Activated CD8-positive, alpha-beta T cell treated with anti-CD3 and anti-CD28 coated beads for 36 hours (primary cell): ENCODE results near the gene STYX. TPM values are rescaled to one million over a fixed set of nuclear protein-coding genes. Genes with fewer than 3 reads are reported as not detected.

Experiments
- ATAC-seq: fragments of 200-7000 bp; cut with Tn5 transposase; one replicate; pipeline ENCODE4 v1.10.0; 2021; ENCODE audit warnings: mild to moderate bottlenecking, moderate library complexity
- CTCF ChIA-PET: fragments of 350-600 bp; sonication (Branson Sonifier 250); formaldehyde crosslinking; loops from one replicate; lab custom pipeline; 2021; ENCODE audit warnings: antibody characterized with exemption; lab: Charles Lee
- POLR2A ChIA-PET: fragments of 350-600 bp; sonication (Branson Sonifier 250); formaldehyde crosslinking; loops from one replicate; lab custom pipeline; 2021; ENCODE audit warnings: antibody characterized with exemption; lab: Charles Lee
- DNase-seq: peaks from one replicate; pipeline ENCODE4 v3.0.0-alpha.2; 2020
- H3K27ac Mint-ChIP-seq: one replicate; pipeline ENCODE4 v1.8.0; 2021; ENCODE audit warnings: mild to moderate bottlenecking, mixed read lengths
- H3K27me3 Mint-ChIP-seq: one replicate; pipeline ENCODE4 v1.8.0; 2021; ENCODE audit warnings: mixed read lengths
- H3K36me3 Mint-ChIP-seq: one replicate; pipeline ENCODE4 v1.8.0; 2021; ENCODE audit warnings: low read depth, mixed read lengths
- H3K4me1 Mint-ChIP-seq: one replicate; pipeline ENCODE4 v1.8.0; 2021; ENCODE audit warnings: low read depth, mixed read lengths
- H3K4me3 Mint-ChIP-seq: one replicate; pipeline ENCODE4 v1.8.0; 2021; ENCODE audit warnings: mild to moderate bottlenecking, moderate library complexity, mixed read lengths
- H3K9me3 Mint-ChIP-seq: one replicate; pipeline ENCODE4 v1.8.0; 2021; ENCODE audit warnings: mixed read lengths
- intact Hi-C: fragments of 100-400 bp; cut with micrococcal nuclease; formaldehyde crosslinking; loops from one replicate; pipeline ENCODE4 v1.10.0; 2022
- total RNA-seq, 2 experiments: library from RNA; stranded (reverse); gene quantifications; one replicate each; pipeline ENCODE4 v1.2.3, GENCODE V29; 2021
- TF ChIP-seq, protein P1 (sequence below): fragments of 200-600 bp; IDR thresholded peaks from one replicate; pipeline ENCODE4 v1.8.0; 2022; ENCODE audit warnings: antibody characterized with exemption, mild to moderate bottlenecking

STYX gene
- total RNA-seq, 2 experiments from 2014 or later, result 13.0 to 13.2 TPM

GRCh38 chr14:52730709-52731111 is 744 bp downstream of the STYX start:
- ChIA-PET POLR2A (interaction anchor here (0.7 to 2.2 kb wide), 5 partner anchors 9 to 1471 kb away, joined by 3 to 13 read pairs (median 3); no protein-coding TSS in a partner anchor), CTCF (no interaction called here)
- TF ChIP-seq, protein P1, sequence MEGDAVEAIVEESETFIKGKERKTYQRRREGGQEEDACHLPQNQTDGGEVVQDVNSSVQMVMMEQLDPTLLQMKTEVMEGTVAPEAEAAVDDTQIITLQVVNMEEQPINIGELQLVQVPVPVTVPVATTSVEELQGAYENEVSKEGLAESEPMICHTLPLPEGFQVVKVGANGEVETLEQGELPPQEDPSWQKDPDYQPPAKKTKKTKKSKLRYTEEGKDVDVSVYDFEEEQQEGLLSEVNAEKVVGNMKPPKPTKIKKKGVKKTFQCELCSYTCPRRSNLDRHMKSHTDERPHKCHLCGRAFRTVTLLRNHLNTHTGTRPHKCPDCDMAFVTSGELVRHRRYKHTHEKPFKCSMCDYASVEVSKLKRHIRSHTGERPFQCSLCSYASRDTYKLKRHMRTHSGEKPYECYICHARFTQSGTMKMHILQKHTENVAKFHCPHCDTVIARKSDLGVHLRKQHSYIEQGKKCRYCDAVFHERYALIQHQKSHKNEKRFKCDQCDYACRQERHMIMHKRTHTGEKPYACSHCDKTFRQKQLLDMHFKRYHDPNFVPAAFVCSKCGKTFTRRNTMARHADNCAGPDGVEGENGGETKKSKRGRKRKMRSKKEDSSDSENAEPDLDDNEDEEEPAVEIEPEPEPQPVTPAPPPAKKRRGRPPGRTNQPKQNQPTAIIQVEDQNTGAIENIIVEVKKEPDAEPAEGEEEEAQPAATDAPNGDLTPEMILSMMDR, result no peak
- no peaks in the 10 kb centered on the region for H3K27me3 Mint-ChIP-seq
- H3K4me3 Mint-ChIP-seq, result peak overlapping the region; percentile 96
- peak overlapping the region; percentile 92 for H3K27ac Mint-ChIP-seq
- H3K4me1 Mint-ChIP-seq, result peaks cover 41% of the 10 kb centered on the region
- intact Hi-C loops, result no loop called here
- H3K9me3 Mint-ChIP-seq, result peaks cover 2% of the 10 kb centered on the region
- peaks cover 40% of the 10 kb centered on the region for H3K36me3 Mint-ChIP-seq
- ATAC-seq, result no peak
- no peak for DNase-seq

GRCh38 chr14:52733824-52734223 is 3.9 kb downstream of the STYX start:
- intact Hi-C loops, result no loop called here
- Mint-ChIP-seq H3K36me3 (peaks cover 37% of the 10 kb centered on the region), H3K4me1 (peaks cover 64% of the 10 kb centered on the region), H3K27me3 (no peaks in the 10 kb centered on the region), H3K4me3 (no peak overlapping the region), H3K27ac (no peak overlapping the region), H3K9me3 (peaks cover 2% of the 10 kb centered on the region)
- DNase-seq (no peak), ATAC-seq (no peak)
- ChIA-PET CTCF (interaction anchor here (1.0 to 1.4 kb wide), 2 partner anchors 10 to 22 kb away, joined by 3 to 4 read pairs; no protein-coding TSS in a partner anchor), POLR2A (no interaction called here)
- TF ChIP-seq, protein P1, result no peak

- ChIA-PET CTCF (no interaction called here), POLR2A (interaction anchor here (0.6 to 1.7 kb wide), 3 partner anchors 11 to 18 kb away, joined by 3 to 5 read pairs (median 4); no protein-coding TSS in a partner anchor)
- peaks cover 2% of the 10 kb centered on the region for H3K9me3 Mint-ChIP-seq
- peaks cover 74% of the 10 kb centered on the region for H3K4me1 Mint-ChIP-seq
- peaks cover 35% of the 10 kb centered on the region for H3K36me3 Mint-ChIP-seq
- H3K27me3 Mint-ChIP-seq, result no peaks in the 10 kb centered on the region
- TF ChIP-seq, protein P1, result no peak
- H3K4me3 Mint-ChIP-seq, result peak overlapping the region; percentile 3
- intact Hi-C loops, result no loop called here
- DNase-seq (no peak), ATAC-seq (no peak)
- H3K27ac Mint-ChIP-seq, result peak overlapping the region; percentile 83
Observed at GRCh38 chr14:52735921-52736489, 6.0 kb downstream of the STYX start.

DNA sequence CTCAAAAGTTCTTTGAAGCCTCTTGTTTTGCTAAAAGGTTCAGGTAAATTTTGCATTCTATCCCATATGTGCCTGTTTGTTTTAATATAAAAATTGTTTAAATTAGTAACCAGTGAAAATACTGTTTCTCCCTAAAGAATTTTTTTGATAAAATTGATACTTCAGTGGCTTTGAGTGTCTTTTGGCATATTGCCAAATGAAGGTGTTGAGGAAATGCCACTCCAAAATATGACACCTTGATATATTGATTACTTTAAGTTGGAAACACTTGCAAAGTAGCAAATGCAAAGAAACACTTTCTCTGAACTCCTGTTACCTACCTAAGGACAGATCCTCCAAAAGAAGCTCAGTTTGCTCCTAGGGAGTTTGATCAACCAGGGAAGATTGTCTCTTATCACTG is 8.4 kb downstream of the STYX start:
- TF ChIP-seq, protein P1, result no peak
- H3K27ac Mint-ChIP-seq, result peak overlapping the region; percentile 28
- DNase-seq (no peak), ATAC-seq (no peak)
- no peaks in the 10 kb centered on the region for H3K27me3 Mint-ChIP-seq
- CTCF ChIA-PET, result no interaction called here
- H3K4me3 Mint-ChIP-seq, result no peak overlapping the region
- peaks cover 75% of the 10 kb centered on the region for H3K4me1 Mint-ChIP-seq
- POLR2A ChIA-PET, result no interaction called here
- intact Hi-C loops, result no loop called here
- H3K9me3 Mint-ChIP-seq, result peaks cover 2% of the 10 kb centered on the region
- peaks cover 23% of the 10 kb centered on the region for H3K36me3 Mint-ChIP-seq

DNA sequence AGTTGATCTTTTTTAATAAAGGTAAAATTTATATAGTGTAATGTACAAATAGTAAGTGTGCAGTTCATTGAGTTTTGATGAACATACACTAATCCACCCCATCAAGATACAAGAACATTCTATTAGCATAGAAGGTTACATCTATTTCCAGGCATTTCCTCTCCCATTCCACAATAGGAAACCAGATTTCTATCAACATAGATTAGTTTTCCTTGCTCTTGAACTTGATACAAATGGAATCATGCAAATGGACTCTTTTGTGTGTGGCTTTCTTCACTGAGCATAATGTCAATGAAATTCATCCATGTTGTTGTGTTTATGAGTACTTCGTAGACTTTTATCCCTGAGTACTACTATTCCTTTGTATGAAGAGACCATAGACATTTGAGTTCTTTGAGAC is 10.8 kb downstream of the STYX start:
- intact Hi-C loops, result no loop called here
- Mint-ChIP-seq H3K4me3 (no peak overlapping the region), H3K36me3 (peaks cover 15% of the 10 kb centered on the region), H3K27me3 (no peaks in the 10 kb centered on the region), H3K27ac (peak overlapping the region; percentile 65), H3K9me3 (no peaks in the 10 kb centered on the region), H3K4me1 (peaks cover 74% of the 10 kb centered on the region)
- ChIA-PET POLR2A (interaction anchor here (2.5 kb wide), 1 partner anchor 10 kb away, joined by 13 read pairs; the partner anchor contains the start of gene STYX), CTCF (interaction anchor here (2.5 kb wide), 1 partner anchor 11 kb away, joined by 8 read pairs; the partner anchor contains the start of gene STYX)
- ATAC-seq (no peak), DNase-seq (no peak)
- TF ChIP-seq, protein P1, result no peak
